ENCODE results near the gene PPM1A.

GRCh38 chr14:60241091-60241490 is 7.9 kb upstream of the PPM1A start:
- TF ChIP-seq CTCF (conservative IDR thresholded peaks at IDR 0.05; ENCODE audit: low read depth, low read length) (no peak), EZH2 (IDR thresholded peaks at IDR 0.05; ENCODE audit: low read length, unreplicated experiment) (no peak), EZH2phosphoT487 (IDR thresholded peaks at IDR 0.05; ENCODE audit: borderline replicate concordance, low read length) (no peak)

All from PC-3 (cell line).